HG03196 (cell line): ENCODE results near the gene IGFBP7.

Experiments used
- ATAC-seq: cut with Tn5 transposase; IDR thresholded peaks from one replicate; pipeline ENCODE4 v1.9.1; 2021; ENCODE audit not compliant: unreplicated experiment

The IGFBP7 gene

DNA sequence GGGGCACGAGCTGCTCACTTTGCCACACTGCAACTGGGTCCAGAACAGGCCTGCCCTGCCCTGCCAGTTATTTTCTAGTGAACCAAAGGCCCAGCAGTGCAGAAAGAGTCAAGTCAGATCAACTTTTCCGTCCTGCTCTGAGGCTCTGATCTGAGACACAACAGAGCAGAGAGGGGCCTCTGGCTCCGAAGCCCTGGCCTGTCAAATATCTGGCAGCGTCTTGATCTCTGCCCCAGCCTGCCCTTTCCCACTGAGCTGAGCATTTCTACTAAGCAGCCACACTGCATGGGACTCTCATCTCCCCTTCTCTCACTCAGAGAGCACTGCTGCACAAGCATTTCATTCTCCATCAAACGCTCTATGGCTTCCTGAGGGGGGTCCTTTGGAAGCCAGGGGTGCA lies 11.8 kb downstream of the IGFBP7 start:
- no peak for ATAC-seq

- no peak for ATAC-seq
Measured at GRCh38 chr4:57097711-57098110, 12.5 kb downstream of the IGFBP7 start.

- no peak for ATAC-seq
Measured at GRCh38 chr4:57095956-57096355, 14.2 kb downstream of the IGFBP7 start.

- no peak for ATAC-seq
Measured at GRCh38 chr4:57095245-57095644, 14.9 kb downstream of the IGFBP7 start.

DNA sequence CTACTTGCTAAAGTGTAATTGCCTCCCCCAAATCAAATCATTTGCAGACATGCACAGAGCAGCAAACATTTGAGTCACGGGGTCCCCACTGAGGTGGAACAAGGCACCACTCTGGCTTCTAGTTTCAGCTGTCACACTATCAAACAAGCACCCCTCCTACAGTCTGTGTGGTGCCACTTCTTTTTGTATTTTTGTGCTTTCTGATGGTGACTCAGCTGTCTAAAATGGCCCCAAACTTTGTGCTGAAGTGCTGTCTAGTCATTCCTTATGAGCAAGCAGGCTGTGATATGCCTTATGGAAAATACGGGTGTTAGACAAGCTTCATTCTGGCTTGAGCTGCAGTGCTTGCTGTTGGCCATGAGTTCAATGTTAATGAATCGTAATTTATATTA lies 15.4 kb downstream of the IGFBP7 start:
- no peak for ATAC-seq

DNA sequence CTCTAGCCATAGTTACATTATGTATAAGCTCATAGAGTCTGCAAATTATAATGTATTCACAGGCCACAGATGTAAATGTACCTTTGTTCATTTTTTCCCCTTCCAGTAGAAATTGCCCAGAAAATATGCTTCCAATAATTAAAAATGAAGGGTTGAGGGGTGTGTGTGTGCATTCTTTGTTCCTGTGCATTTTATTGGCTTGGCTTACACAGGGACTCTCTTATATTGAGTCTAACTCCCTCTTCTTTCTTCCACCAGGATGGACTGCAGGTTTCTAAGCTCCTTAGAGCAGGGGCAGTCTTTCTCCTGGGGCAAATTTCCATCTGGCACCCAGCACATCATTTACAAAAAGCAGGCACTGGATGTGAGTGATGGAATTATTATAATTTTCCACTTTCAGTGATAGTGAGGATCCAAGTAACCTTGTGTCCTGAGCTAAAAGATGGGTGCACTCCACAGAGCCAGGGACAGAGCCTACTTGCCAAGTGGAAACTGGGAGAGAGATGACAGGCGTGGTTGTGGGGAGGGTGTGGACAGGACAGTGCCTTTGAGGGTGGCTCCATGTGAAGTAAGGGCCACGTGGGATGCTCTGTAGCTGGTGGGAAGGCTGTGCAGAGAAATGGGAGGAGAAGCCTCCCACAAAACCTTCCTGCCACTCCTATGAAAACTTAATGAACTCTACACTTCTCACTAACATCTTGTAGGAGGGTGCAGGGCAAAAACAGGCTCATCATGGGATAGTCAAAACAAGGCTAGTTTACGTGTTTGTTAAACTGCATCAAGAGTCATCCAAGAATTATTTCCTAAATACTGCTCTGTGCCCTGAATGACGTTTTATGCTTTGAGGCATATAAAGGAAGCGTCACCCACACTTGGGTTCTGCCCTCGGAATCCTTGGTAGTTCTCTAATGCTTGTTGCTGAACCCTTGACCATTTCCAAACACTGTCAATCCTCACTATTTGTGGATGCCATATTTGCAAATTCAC lies 16.0 kb downstream of the IGFBP7 start:
- no peak for ATAC-seq

DNA sequence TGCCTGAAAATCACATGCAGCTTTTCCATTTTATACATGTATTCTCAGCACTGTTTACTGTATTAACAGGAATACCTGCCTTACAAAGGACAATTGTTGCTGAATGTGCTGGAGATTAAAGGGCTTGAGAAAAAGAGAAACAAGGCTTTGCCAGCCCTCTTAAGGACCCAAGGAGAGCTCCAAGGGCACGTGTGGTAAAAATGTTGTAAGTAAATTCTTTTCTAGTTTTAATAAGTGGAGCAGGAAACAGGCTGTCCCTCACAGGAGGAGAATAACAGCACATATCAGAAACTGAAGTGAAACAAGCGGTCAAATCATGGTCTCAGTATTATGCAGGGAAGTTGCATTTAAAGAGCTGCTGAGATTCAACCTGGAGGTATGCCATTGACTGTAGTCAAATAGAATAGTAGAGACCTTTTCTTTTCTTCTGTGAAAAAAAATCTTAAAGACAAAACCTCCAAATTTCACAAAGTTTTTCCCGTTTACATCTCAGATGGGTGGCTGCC lies 18.5 kb downstream of the IGFBP7 start:
- ATAC-seq = no peak

DNA sequence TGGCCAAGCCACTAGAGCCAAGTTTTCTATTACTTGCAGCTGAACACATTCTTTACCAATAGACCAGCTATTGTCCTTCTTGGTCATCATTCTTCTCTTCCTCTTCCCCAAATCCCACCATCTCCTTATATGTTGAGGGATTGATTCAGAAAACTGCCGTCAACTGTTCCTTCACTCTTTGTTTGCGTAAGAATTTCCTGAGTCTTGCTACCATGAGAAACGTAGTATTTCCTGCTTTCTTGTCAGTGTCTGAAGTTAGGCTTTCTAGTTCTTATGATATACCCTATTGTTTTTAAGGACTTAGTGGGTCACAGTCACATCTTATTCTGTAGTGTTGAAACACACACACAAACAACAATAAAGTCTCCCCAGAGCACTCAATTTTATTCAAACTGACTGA lies 20.1 kb downstream of the IGFBP7 start:
- ATAC-seq = no peak

GRCh38 chr4:57089549-57089948 lies 20.6 kb downstream of the IGFBP7 start:
- no peak for ATAC-seq

GRCh38 chr4:57086031-57086723 lies 24.0 kb downstream of the IGFBP7 start:
- ATAC-seq = no peak

DNA sequence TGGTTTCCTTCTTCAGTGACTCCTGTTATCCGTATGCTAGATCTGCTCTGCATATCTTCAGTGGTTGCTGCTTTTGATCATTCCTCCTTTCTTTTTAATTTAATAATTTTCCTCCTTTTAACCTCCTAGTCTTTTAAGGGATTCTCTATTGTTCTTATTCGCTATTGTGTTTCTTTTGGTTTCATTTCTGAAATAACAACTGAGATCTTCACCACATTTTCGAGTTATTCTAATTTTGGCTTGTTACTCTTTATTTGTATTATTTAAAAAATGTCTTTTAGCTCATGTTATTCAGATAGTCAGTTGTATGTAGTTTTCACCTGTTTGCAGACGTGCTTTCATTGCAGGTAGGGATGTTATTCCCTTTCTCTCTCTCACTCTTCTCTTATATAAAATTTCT lies 24.9 kb downstream of the IGFBP7 start:
- ATAC-seq = no peak

GRCh38 chr4:57084360-57084759 lies 25.8 kb downstream of the IGFBP7 start:
- no peak for ATAC-seq

GRCh38 chr4:57083090-57083489 lies 27.1 kb downstream of the IGFBP7 start:
- no peak for ATAC-seq

DNA sequence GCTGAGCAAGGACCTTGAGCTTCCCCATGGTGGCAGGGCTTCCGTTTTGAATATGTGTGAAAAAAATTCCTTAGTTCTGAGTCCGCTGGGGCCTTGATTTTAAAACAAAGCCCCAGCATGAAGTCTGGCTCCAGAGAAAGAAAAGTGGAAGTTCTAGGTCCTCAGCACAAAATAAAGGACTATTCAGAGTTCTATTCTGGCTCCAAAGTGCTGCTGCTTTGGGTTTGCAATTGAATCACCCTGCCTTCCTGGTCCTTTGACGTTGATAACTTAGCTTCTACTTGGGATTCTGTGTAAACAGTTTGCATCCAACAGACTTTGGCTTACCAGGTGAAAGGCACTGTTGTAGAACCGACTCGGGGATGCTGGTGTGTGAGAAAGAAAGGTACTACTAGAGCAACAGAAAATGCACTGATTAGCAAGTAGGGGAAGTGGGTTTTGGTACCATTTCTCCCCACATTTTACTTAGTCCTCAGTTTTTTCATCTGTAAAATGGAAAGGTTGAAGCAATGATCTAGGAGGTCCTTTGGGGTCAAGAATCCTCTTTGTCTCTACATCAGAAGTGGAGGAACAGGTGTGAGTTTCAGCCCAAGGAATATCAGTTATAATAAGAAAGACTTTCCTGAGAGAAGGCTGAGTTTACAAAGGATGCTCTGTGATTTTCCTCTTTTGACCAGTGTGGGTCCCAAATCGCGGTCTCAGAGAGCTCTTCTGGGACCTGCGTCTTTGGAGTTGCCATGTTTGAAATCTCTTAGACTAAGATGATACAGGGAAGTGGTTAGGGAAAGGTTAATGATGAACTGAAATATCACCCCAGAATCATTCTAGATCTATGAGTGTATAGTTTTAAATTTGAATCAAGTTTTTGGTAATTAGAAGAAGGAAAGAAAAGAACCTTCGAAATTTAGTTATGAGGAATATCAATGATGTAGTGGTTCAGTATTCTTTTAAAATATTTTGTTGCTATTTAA lies 28.2 kb downstream of the IGFBP7 start:
- no peak for ATAC-seq

GRCh38 chr4:57080781-57081650 lies 29.2 kb downstream of the IGFBP7 start:
- no peak for ATAC-seq

DNA sequence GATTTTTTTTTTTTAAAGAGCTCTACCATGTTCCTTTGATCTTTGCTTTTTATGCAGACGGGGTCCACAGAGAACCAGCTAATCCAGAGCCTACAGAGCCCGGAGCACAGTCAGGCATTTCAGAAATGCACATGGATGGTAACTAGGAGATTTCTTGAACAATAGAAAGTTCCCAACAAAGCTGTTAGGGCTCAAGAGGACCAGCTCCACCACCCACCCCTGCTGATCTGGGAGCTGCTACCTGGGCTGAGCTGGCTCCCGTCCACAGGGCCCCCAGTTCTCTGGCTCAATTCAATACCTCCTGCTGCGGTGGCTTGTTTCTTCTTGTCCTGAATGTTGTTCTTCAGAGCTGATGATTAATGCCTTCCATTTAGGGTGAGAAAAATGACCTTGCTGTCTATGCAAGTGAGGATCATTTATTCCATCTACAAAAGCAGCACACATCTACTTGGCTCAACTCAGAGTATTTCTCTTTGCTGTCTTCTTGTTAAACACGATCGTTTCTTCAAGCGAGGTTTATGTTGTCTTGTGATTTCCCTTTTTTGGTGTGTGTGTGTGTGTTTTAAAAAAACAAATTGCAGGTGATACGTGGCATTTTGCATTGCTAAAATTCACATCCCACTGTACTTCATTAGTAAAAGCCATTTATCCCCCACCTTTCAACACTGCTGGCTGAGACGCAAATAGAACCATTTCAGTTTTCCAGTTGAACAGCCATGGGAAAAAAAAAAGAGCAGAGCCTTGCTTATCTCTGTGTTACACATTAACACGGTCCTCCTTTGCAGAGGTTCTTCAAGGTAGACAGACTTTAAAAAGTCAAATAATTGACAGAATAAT lies 31.3 kb downstream of the IGFBP7 start:
- ATAC-seq = no peak

GRCh38 chr4:57077550-57078343 lies 32.4 kb downstream of the IGFBP7 start:
- ATAC-seq = no peak

DNA sequence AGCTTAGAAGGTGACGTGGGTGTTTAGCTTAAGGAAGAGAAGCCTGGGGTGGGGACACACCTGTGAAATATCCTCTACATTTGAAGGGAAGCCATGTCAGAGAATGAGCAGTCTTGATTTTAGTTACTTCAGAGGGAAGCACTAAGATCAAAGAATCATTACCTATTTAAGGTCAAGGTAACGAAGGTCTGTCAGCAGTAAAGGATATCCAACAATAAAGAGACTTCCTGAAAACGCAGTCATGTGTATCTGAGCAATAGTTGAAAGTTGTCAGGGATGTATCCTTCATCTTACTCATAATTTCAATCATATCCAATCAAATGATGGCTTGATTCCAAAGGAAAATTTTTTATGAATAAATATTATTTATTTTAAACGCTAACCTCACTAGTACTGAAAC lies 33.5 kb downstream of the IGFBP7 start:
- ATAC-seq = no peak
